ENCODE results near the gene NPAS2. TPM values are rescaled to one million over a fixed set of nuclear protein-coding genes. Genes with fewer than 3 reads are reported as not detected.

The NPAS2 gene
- polyA plus RNA-seq, 3 donors from 2014 or later, result not detected

GRCh38 chr2:100880730-100881129, 60.8 kb downstream of the NPAS2 start:
- no peak overlapping the region for H3K4me3 Mint-ChIP-seq
- no peak overlapping the region for H3K27ac Mint-ChIP-seq
- no peak for DNase-seq
- no peaks in the 10 kb centered on the region for H3K36me3 Mint-ChIP-seq
- H3K9me3 Mint-ChIP-seq, result no peaks in the 10 kb centered on the region
- H3K27me3 Mint-ChIP-seq (ENCODE audit: low read depth in 3 of 3), result peaks cover 1 to 4% (median 3%) of the 10 kb centered on the region in 3 donors
- H3K4me1 Mint-ChIP-seq, result no peaks in the 10 kb centered on the region

- DNase-seq, result no peak
- H3K4me3 Mint-ChIP-seq, result no peak overlapping the region
- no peak overlapping the region for H3K27ac Mint-ChIP-seq
- no peaks in the 10 kb centered on the region for H3K9me3 Mint-ChIP-seq
- H3K36me3 Mint-ChIP-seq, result no peaks in the 10 kb centered on the region
- H3K27me3 Mint-ChIP-seq (ENCODE audit: low read depth in 3 of 3), result peaks cover 1 to 5% (median 4%) of the 10 kb centered on the region in 3 donors
- no peaks in the 10 kb centered on the region for H3K4me1 Mint-ChIP-seq
Measured at GRCh38 chr2:100882645-100883613, 63.0 kb downstream of the NPAS2 start.

GRCh38 chr2:100884145-100884621, 64.2 kb downstream of the NPAS2 start:
- no peaks in the 10 kb centered on the region for H3K36me3 Mint-ChIP-seq
- no peak overlapping the region for H3K4me3 Mint-ChIP-seq
- H3K27me3 Mint-ChIP-seq (ENCODE audit: low read depth in 3 of 3), result peaks cover 1 to 4% (median 4%) of the 10 kb centered on the region in 3 donors
- peaks cover 0 to 2% (median 0%) of the 10 kb centered on the region in 6 donors for H3K9me3 Mint-ChIP-seq
- no peak overlapping the region for H3K27ac Mint-ChIP-seq
- no peaks in the 10 kb centered on the region for H3K4me1 Mint-ChIP-seq
- no peak for DNase-seq

- H3K36me3 Mint-ChIP-seq, result no peaks in the 10 kb centered on the region
- DNase-seq, result no peak
- H3K27ac Mint-ChIP-seq, result no peak overlapping the region
- H3K4me3 Mint-ChIP-seq, result no peak overlapping the region
- H3K27me3 Mint-ChIP-seq (ENCODE audit: low read depth in 3 of 3), result peaks cover 1 to 4% (median 4%) of the 10 kb centered on the region in 3 donors
- peaks cover 0 to 4% (median 0%) of the 10 kb centered on the region in 6 donors for H3K9me3 Mint-ChIP-seq
- H3K4me1 Mint-ChIP-seq, result no peaks in the 10 kb centered on the region
Measured at GRCh38 chr2:100886085-100886484, 66.1 kb downstream of the NPAS2 start.

- Mint-ChIP-seq H3K4me1 (no peaks in the 10 kb centered on the region), H3K9me3 (peaks cover 0 to 4% (median 0%) of the 10 kb centered on the region in 6 donors), H3K36me3 (no peaks in the 10 kb centered on the region), H3K4me3 (no peak overlapping the region), H3K27me3 (ENCODE audit: low read depth in 3 of 3) (peaks cover 1 to 6% (median 4%) of the 10 kb centered on the region in 3 donors), H3K27ac (no peak overlapping the region)
- no peak for DNase-seq
Measured at GRCh38 chr2:100887039-100887578, 67.2 kb downstream of the NPAS2 start.

- Mint-ChIP-seq H3K27ac (no peak overlapping the region), H3K4me1 (no peaks in the 10 kb centered on the region), H3K4me3 (no peak overlapping the region), H3K9me3 (peaks cover 0 to 4% (median 0%) of the 10 kb centered on the region in 6 donors), H3K36me3 (no peaks in the 10 kb centered on the region), H3K27me3 (ENCODE audit: low read depth in 3 of 3) (peaks cover 1 to 6% (median 4%) of the 10 kb centered on the region in 3 donors)
- no peak for DNase-seq
Measured at GRCh38 chr2:100887713-100888495, 68.0 kb downstream of the NPAS2 start.

- Mint-ChIP-seq H3K27ac (no peak overlapping the region), H3K36me3 (no peaks in the 10 kb centered on the region), H3K4me3 (no peak overlapping the region), H3K4me1 (no peaks in the 10 kb centered on the region), H3K27me3 (ENCODE audit: low read depth in 3 of 3) (peaks cover 0 to 6% (median 4%) of the 10 kb centered on the region in 3 donors), H3K9me3 (peaks cover 0 to 4% (median 0%) of the 10 kb centered on the region in 6 donors)
- DNase-seq, result no peak
Measured at GRCh38 chr2:100888601-100889000, 68.7 kb downstream of the NPAS2 start.

GRCh38 chr2:100889286-100889685, 69.3 kb downstream of the NPAS2 start:
- Mint-ChIP-seq H3K4me3 (no peak overlapping the region), H3K36me3 (no peaks in the 10 kb centered on the region), H3K9me3 (peaks cover 0 to 4% (median 0%) of the 10 kb centered on the region in 6 donors), H3K27me3 (ENCODE audit: low read depth in 3 of 3) (peaks cover 0 to 8% (median 7%) of the 10 kb centered on the region in 3 donors), H3K4me1 (no peaks in the 10 kb centered on the region), H3K27ac (no peak overlapping the region)
- no peak for DNase-seq

- no peak overlapping the region for H3K4me3 Mint-ChIP-seq
- peaks cover 0 to 4% (median 0%) of the 10 kb centered on the region in 6 donors for H3K9me3 Mint-ChIP-seq
- no peaks in the 10 kb centered on the region for H3K4me1 Mint-ChIP-seq
- peaks cover 0 to 7% (median 3%) of the 10 kb centered on the region in 3 donors for H3K27me3 Mint-ChIP-seq (ENCODE audit: low read depth in 3 of 3)
- H3K36me3 Mint-ChIP-seq, result no peaks in the 10 kb centered on the region
- no peak overlapping the region for H3K27ac Mint-ChIP-seq
- DNase-seq, result no peak
Measured at GRCh38 chr2:100891906-100892642, 72.1 kb downstream of the NPAS2 start.

GRCh38 chr2:100893392-100894104, 73.6 kb downstream of the NPAS2 start:
- peaks cover 0 to 2% (median 0%) of the 10 kb centered on the region in 6 donors for H3K9me3 Mint-ChIP-seq
- H3K4me3 Mint-ChIP-seq, result no peak overlapping the region
- DNase-seq, result no peak
- H3K36me3 Mint-ChIP-seq, result no peaks in the 10 kb centered on the region
- H3K27me3 Mint-ChIP-seq (ENCODE audit: low read depth in 3 of 3), result peaks cover 3 to 7% (median 3%) of the 10 kb centered on the region in 3 donors
- H3K27ac Mint-ChIP-seq, result no peak overlapping the region
- H3K4me1 Mint-ChIP-seq, result no peaks in the 10 kb centered on the region

- H3K36me3 Mint-ChIP-seq, result no peaks in the 10 kb centered on the region
- H3K9me3 Mint-ChIP-seq, result peaks cover 0 to 4% (median 0%) of the 10 kb centered on the region in 6 donors
- H3K4me3 Mint-ChIP-seq, result no peak overlapping the region
- H3K27ac Mint-ChIP-seq, result no peak overlapping the region
- no peak for DNase-seq
- H3K27me3 Mint-ChIP-seq (ENCODE audit: low read depth in 3 of 3), result peaks cover 3 to 7% (median 3%) of the 10 kb centered on the region in 3 donors
- no peaks in the 10 kb centered on the region for H3K4me1 Mint-ChIP-seq
Measured at GRCh38 chr2:100894105-100894795, 74.3 kb downstream of the NPAS2 start.

- Mint-ChIP-seq H3K27me3 (ENCODE audit: low read depth in 3 of 3) (peaks cover 3 to 10% (median 3%) of the 10 kb centered on the region in 3 donors), H3K27ac (no peak overlapping the region), H3K9me3 (peaks cover 0 to 4% (median 0%) of the 10 kb centered on the region in 6 donors), H3K4me1 (no peaks in the 10 kb centered on the region), H3K4me3 (no peak overlapping the region), H3K36me3 (no peaks in the 10 kb centered on the region)
- DNase-seq, result no peak
Measured at GRCh38 chr2:100894796-100895156, 74.8 kb downstream of the NPAS2 start.
